HG03097 (cell line): ENCODE measurements around the gene BTG1.
"Not testable (repeated sequence)": the region's sequence is repeated elsewhere in the genome, so short reads cannot be mapped to it uniquely, and the experiment has no call there.

Source experiments
- ATAC-seq: cut with Tn5 transposase; IDR thresholded peaks from one replicate; pipeline ENCODE4 v1.9.1; 2021; ENCODE audit not compliant: unreplicated experiment, low FRiP score

Gene BTG1

DNA sequence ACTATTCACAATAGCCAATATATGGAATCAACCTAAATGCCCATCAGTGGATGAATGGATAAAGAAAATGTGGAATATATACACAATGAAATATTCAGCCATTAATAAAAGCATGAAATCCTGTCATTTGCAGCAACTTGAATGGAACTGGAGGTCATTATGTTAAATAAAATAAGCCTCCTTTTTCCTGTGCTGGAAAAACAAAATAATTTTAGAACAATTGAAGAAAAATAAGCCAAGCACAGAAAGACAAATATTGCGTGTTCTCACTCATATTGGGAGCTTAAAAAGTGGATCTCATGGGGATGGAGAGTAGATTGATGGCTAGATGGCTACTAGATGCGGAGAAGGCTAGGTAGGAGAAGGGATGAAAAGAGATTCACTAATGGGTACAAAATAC, 6.3 kb upstream of the BTG1 start:
- ATAC-seq, result no peak

DNA sequence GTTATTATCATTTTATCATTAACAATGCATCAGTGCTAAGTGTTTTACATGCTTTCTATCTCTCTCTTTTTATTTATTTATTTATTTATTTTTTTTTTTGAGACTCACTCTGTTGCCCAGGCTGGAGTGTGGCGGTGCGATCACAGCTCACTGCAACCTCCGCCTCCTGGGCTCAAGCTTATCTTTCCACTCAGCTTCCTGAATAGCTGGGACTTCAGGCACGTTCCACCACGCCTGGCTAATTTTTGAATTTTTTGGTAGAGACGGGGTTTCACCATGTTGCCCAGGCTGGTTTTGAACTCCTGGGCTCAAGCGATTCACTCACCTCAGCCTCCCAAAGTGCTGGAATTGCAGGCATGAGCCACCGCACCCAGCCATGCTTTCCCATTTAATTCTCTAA, 3.9 kb upstream of the BTG1 start:
- ATAC-seq, result no peak

DNA sequence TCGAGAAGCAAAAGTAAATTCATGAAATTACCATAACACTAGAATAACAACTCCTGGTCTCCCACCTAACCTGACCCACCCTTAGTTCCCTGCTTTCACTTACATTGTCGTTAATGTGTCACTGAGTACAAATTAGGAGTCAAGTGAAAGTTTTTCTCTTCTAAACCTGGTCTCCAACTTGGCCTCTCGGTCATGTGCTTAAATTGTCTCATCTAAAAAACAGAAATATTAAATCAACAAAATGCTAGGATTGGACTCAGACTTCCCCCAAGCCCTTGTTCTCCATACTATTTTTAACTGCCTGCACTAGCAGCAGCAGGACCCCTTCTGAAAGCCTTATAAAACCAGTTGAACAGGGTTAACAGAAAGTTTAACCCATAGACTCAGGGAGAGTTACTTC, 1.8 kb upstream of the BTG1 start:
- no peak for ATAC-seq

DNA sequence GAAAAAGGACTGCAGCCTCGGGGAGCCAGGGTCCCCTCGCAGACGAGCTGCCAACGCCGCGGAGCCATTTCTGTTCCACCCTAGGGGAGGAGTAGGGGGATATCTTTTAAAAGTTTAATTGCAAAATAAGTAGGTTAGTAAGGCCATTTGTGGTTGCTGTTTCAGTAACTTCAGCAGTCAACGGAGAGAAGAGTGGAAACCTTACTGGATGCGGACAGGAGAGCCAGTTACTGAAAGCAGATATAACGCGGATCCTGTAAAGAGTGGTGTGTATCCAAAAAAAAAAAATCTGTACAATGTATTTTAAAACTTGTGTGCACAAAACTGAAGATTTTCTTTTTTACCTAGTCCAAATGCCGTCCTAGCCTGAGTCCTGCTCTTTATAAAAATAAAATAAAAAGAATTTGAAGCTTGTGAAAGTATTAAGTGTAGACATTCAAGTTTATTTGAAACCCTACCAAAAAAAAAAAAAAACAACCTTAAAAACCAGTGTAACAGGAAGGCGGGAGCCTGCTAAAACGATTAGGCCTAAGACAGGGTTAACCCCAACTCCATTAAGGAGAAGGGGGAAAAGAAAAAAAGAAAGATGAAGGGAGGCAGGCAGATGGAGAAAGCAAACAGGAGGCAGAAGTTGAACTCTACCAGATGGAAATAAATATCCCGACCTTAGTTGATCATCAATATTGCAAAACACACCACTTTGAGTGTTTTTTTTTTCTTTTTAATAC, 1.0 kb upstream of the BTG1 start:
- no peak for ATAC-seq

DNA sequence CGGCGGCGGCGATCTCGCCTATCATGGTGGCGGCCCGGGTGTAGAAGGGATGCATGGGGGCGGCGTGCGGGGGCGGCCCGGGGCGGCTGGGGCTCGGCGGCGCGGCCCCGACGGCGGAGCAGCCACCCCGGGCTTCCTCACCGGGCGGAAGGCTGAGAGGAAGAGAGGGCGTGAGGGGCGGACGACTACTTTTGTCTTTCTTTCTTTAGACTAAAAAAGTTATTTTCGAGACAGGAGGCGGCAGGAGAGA, 240 bp downstream of the BTG1 start:
- ATAC-seq, result no peak

DNA sequence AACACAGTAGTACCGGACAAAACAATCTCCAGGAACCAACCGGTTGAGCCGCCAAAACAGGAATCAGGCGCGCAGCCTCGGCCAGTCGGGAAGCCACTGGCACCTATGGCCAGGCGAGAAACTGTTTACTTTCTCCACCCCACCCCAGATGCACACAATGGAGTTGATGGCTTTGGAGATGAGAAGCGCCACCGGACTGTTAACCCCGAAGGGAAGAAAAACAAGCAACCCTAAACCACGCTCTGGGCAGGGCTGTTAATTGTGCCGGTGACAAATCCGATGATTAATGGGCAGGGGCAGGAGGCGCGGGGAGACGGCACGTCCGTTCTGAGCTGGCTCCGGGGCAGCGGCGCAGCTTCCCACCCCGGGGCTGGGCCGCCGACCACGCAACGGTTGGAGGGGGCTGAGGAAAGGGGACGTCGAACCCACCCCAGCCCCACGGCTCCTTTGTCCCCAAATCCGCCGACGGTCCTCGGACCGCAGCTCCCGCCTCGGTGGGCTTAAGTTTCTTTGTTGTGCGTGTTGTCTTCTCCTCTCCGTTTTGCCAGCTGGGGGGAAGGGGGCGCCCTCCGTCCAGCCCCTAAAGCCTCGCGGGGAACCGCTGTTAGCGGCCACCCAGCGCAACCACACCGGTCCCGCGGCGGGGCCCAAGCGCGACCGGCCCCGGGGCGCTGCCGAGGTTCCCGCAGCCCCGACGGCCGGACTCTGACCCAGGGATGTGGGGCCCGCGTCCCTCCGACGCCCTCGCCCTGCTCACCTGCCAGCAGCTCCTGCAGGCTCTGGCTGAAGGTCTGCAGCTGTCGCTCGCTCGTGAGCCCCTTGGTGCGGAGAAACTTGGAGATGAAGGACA, 790 bp downstream of the BTG1 start:
- no peak for ATAC-seq

DNA sequence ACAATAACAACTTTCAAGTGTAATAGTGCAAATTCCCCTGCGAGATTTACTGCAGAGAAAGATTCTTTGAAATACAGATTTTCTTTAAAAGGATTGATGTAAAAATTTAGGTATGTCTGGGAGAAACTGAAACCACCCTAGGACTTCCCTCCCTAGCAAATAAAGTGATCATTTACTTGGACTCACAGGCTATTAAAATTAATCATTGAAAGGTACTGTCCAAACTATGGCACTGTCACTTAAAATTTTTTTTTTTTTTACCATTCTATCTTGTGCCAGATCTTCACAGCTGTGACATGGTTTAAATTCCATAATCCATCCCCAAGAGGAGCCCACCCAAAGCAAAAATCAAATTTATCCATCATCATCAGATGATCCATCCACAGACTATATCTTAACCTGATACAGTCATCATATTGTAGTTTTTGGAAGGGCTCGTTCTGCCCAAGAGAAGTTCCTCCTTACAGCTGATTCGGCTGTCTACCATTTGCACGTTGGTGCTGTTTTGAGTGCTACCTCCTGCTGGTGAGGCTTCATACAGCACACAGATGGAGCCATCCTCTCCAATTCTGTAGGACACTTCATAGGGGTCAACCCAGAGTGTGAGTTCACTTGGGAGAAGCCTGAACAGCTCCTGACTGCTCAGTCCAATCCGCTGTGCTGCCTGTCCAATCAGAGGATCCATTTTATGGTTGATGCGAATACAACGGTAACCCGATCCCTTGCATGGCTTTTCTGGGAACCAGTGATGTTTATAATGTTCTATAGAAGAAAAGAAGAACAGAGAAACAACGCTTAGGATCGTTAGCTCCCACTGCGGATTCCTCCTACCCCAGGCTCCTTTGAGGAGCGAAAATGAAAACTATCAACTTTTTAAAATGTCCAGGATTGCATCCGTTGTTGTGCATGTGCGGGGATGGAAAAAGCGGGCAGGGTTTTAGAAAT, 1.7 kb downstream of the BTG1 start:
- ATAC-seq, result no peak

DNA sequence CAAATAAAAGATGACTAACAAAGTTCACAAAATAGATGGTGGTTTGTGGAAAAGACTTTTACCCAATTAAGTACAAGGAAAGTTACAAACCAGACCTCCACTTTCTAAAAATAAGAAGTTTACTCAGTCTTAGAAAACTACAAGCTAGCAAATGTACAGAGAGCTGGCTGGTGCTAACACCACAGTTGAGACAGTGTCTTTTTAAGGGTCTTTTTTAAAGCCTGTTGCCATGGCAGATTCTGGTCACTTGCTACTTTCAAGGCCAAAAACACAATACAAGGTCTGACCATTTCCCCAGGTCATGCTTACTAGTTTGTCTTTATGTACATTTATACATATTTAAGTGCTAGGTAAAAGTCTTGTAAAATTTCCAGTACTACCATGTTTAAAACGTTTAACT, 2.4 kb downstream of the BTG1 start:
- no peak for ATAC-seq

DNA sequence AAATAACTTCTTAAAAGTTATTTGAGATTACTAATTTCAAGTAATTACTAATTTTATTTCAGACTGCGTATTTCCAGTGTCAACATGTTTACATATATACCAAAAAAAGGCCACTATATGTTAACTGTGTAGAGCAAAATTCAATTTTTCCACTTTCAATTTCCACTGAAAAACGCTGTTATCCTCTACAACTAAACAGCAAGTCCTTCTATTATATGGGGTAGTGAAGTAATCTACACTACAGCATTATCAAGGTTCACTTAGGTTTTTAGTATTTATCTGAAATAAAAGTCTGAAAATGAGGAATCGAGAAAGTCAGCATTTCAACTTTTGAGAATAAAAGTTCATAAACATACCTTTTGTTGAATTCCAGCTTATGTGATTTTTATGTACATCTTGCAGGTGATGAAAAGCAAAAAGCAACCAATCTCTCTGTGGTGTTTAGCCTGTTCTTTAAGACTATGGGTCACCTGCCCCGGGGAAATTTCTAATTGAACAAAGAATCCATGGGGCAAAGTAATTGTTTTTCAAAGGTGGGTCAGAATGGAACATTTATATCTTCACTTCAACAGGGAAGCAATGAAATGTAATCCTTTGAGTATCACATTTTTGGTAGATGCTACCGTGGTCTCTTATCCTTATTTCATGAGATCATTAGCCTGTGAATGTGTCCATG, 3.3 kb downstream of the BTG1 start:
- ATAC-seq, result no peak

DNA sequence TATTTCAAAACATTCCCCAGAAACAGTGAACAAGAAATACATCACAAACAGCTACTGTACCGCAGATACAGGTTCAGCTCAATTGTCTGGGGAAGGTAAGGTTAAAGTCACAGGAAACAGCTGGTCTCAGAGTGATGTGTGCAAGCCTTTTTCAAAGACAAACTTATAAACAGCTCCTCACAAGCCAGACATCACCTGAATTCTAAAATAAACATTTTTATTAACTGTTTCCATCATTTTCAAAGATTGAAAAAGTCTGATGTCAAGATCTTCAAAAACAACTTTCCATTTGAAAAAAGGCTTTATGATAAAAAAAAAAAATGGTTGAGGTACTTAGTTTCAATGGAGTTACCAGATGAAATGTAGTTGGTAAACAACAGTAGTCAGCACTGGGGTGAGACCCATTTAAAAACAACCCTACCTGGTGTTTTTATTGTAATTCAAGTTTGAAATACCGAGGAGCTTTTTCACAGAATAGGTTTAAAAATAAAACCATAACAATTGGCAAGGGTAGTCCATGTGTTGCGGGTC, 4.0 kb downstream of the BTG1 start:
- ATAC-seq, result no peak

DNA sequence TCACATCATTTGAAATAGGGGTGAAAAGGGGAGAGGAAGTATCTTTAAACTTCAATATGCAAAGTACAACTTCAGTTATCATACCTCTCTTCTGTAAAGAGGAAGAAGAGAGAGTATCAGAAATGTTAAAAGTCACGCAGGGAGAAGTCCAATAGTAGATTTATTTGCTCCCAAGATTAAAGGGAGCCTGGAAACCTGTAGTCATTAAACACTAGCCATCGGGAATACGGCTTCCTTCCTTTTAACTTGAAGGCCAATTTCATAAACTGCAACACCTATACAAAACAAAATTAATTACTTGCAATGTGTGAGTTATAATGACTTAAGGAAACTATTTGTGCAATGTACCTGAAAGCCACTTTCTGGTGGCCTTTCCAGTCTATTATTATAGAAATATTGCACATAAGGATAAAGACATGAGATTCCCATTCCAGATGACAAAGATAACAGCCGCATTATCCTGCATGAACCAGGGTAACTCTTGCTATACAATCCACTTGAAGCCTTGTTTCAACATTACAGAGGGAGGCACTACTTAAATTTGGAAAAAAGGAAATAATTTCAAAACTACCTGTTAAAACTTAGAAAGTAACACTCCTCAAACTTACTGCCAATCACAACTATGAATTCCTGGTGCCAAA, 4.6 kb downstream of the BTG1 start:
- ATAC-seq, result no peak

DNA sequence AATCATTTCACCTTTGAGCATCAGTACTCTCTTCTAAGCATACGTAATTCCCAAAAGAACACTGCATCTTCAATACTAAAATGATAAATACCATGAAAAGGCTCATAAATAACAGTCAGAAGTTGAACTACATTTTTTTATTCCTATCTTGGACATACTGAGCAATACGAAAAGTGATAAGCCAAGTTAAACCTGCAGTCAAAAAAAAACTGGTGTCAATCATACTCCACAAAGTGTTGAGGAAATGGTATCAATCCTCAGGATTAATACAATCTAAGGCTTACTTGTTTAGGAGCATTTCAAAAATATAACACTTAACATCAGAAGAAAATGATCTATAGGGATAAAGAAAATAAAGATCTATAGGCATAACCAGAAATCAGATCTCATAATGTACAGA, 5.5 kb downstream of the BTG1 start:
- no peak for ATAC-seq

DNA sequence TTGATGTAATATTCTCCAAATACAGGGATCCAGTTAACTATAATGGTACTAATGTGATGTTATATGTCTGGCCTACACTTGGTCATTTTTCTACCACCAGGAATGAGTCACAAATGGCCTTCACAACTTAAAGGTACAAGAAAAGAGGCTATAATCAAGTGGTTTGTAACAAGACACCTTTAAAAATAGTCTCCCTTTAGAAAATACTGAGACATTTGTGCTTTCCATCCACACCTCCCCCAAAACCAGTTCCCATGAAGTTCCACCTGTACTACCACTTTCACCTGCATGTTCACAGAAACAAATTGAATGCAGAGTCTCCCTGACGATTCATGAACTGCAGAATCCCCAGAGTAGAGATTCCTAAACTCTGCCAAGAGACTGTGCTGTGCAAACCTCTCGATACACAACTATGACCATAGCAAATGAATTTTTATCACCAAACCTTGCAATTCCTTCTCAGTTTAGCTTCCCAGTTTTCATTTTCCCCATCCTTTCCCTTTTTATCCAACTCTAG, 6.0 kb downstream of the BTG1 start:
- ATAC-seq, result no peak

DNA sequence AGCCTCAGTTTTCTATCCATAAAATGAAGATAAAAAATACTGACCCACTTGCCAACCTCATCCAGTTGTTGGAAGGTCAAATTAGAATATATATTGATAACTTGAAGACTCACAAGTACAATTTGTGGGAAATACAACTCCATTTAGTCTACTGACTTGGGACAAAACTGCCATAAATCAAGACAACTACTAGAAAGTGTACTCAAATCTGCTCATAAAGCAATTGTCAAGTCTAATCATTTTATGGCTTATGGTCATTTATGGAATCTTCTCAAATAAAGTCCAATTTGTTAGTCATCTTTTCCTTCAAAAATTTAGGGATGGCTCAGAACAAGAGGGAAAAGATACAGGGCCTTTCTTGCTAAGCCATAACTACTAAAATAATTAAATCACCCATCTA, 7.0 kb downstream of the BTG1 start:
- ATAC-seq, result no peak

DNA sequence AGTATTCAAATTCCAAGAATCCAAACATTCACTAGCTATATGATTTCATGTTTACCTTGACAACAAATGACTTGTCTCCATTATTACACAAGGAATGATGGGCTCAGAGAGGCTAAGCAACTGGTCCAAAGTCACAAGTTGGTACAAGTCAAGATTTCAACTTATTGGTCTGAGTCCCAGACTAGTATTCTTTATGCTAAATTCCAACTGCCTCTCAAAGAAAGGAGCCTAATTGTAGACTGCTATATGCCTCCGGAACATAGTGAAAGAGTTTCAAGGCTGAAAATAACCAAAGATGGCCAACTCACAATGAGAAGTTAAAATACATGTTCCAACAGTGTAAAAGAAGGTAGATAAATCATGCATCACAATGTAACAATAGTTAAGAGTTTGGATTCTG, 7.5 kb downstream of the BTG1 start:
- no peak for ATAC-seq

DNA sequence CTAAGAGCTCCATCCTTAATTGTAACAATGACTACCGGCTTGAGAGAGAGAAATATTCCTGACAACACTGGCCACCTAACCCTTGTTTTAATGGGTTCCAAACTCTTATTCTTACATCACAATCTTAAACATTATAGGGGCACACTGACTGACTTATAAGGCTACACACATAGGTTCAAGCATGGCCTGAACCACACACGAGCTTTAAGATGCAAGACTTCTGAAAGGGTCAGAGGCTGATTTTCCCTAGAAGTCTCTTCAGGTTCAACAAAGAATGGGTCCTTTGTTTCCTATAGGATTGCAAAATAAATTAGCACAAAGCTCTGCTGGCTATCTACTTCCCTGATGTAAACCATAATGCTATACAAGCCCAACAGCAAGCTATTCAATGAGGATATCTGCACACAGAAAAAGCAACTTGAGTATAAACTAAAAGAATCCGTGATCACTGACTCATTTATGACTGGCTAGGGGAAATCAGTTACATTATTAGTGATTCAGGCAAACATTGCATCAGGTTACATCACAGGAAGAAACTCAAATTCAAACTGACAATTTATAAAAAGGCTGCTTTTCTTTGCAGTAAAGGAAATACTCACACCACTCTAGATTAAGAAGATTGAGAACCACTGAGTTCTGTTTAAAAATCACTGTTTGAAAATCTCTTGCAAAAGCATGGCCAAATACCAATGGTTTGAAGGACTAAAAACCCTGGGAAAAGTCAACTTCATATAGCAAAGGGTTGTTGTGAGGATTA, 8.5 kb downstream of the BTG1 start:
- ATAC-seq, result no peak

DNA sequence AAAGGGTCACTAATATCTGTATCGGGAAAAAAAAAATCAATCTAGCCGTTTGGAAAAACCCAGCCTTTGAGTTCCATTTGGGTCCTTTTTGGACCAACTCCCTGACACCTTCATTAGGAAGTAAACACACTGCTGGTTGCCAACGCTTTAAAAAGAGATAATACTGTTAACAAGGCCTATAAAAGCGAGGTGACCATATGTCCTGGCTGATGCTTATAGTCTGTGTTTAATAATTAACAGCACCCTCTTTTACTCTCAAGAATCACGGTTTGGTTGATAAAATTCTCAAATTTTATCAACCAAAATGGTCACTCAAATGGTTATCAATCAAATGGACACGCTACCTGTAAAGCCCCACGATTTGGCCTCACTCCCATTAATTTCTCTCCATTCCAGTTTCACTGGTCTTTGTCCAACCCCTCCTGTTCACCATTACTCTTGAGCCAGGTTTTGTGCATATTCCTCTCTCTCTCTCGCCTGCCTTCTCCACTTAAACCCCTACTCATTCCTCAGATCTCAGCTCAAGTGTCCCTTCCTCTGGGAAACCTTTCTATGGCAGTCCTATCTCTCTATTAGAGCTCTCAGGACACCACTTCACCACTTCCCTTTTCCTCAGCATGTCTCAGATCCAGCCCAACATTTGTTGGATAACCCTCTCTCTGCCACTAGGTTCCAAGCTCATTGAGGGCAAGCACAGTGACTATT, 9.5 kb downstream of the BTG1 start:
- no peak for ATAC-seq

DNA sequence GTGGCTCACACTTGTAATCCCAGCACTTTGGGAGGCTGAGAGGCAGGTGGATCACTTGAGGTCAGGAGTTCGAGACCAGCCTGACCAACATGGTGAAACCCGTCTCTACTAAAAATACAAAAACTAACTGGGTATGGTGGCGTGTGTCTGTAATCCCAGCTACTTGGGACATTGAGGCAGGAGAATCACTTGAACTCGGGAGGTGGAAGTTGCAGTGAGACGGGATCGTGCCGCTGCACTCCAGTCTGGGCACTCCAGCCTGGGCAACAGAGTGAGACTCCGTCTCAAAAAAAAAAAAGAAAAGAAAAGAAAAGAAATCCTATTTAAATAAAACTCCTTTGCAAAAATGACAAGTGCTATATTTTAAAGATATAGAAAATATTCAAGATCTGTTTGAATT, 10.1 kb downstream of the BTG1 start:
- ATAC-seq, result not testable (repeated sequence)
